Panc1 (cell line): Measurements from ENCODE around the gene PCDHB10.

ENCODE experiments used
- POLR2AphosphoS5 ChIP-seq: IDR thresholded peaks from 2 replicates; pipeline ENCODE4 v1.6.1; 2012; ENCODE audit warnings: mild to moderate bottlenecking, low read depth, low read length, moderate library complexity
- SIN3A ChIP-seq: IDR thresholded peaks from 2 replicates; pipeline ENCODE4 v1.6.1; 2012; ENCODE audit warnings: low read depth, mild to moderate bottlenecking, low read length, moderate library complexity, borderline replicate concordance; ENCODE audit not compliant: insufficient read depth
- TCF7L2 ChIP-seq: IDR thresholded peaks from 2 replicates; pipeline ENCODE4 v1.6.1; 2011; ENCODE audit warnings: mild to moderate bottlenecking, low read depth, low read length, inconsistent platforms
- TF ChIP-seq, protein P1 (sequence below): fragments of 450-650 bp; IDR thresholded peaks from 2 replicates; pipeline ENCODE4 v1.5.1; 2017; ENCODE audit warnings: mild to moderate bottlenecking
- TF ChIP-seq, protein P2 (sequence below), 2 experiments: IDR thresholded peaks; 2 replicates each; pipeline ENCODE4 v1.6.1; 2011 to 2012; ENCODE audit warnings: low read depth in 2 of 2, control low read depth in 1 of 2, low read length in 1 of 2, mild to moderate bottlenecking in 1 of 2, moderate library complexity in 1 of 2; ENCODE audit not compliant: insufficient read depth in 1 of 2

DNA sequence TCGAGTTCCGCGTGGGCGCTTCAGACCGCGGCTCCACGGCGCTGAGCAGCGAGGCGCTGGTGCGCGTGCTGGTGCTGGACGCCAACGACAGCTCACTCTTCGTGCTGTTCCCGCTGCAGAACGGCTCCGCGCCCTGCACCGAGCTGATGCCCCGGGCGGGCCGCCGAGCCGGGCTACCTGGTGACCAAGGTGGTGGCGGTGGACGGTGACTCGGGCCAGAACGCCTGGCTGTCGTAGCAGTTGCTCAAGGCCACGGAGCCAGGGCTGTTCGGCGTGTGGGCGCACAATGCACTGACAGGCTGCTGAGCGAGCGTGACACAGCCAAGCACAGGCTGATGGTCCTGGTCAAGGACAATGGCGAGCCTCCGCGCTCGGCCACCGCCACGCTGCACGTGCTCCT, 49.3 kb downstream of the PCDHB10 start:
- TF ChIP-seq, protein P1, sequence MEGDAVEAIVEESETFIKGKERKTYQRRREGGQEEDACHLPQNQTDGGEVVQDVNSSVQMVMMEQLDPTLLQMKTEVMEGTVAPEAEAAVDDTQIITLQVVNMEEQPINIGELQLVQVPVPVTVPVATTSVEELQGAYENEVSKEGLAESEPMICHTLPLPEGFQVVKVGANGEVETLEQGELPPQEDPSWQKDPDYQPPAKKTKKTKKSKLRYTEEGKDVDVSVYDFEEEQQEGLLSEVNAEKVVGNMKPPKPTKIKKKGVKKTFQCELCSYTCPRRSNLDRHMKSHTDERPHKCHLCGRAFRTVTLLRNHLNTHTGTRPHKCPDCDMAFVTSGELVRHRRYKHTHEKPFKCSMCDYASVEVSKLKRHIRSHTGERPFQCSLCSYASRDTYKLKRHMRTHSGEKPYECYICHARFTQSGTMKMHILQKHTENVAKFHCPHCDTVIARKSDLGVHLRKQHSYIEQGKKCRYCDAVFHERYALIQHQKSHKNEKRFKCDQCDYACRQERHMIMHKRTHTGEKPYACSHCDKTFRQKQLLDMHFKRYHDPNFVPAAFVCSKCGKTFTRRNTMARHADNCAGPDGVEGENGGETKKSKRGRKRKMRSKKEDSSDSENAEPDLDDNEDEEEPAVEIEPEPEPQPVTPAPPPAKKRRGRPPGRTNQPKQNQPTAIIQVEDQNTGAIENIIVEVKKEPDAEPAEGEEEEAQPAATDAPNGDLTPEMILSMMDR, result no peak
- TF ChIP-seq SIN3A (no peak), POLR2AphosphoS5 (no peak), TCF7L2 (no peak)
- TF ChIP-seq, protein P2, sequence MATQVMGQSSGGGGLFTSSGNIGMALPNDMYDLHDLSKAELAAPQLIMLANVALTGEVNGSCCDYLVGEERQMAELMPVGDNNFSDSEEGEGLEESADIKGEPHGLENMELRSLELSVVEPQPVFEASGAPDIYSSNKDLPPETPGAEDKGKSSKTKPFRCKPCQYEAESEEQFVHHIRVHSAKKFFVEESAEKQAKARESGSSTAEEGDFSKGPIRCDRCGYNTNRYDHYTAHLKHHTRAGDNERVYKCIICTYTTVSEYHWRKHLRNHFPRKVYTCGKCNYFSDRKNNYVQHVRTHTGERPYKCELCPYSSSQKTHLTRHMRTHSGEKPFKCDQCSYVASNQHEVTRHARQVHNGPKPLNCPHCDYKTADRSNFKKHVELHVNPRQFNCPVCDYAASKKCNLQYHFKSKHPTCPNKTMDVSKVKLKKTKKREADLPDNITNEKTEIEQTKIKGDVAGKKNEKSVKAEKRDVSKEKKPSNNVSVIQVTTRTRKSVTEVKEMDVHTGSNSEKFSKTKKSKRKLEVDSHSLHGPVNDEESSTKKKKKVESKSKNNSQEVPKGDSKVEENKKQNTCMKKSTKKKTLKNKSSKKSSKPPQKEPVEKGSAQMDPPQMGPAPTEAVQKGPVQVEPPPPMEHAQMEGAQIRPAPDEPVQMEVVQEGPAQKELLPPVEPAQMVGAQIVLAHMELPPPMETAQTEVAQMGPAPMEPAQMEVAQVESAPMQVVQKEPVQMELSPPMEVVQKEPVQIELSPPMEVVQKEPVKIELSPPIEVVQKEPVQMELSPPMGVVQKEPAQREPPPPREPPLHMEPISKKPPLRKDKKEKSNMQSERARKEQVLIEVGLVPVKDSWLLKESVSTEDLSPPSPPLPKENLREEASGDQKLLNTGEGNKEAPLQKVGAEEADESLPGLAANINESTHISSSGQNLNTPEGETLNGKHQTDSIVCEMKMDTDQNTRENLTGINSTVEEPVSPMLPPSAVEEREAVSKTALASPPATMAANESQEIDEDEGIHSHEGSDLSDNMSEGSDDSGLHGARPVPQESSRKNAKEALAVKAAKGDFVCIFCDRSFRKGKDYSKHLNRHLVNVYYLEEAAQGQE (IDR thresholded peaks at IDR 0.05; ENCODE audit: insufficient read depth in 1 of 2, low read depth in 2 of 2, low read length in 1 of 2), result no peak
